ENCODE data around the gene DRC1.
A peak's percentile ranks its signal among the peaks of the same experiment; 100 is the strongest.

The DRC1 gene

GRCh38 chr2:26442301-26442700, 40.6 kb downstream of the DRC1 start:
- H3K4me1 Mint-ChIP-seq (ENCODE audit: low read depth) = no peaks in the 10 kb centered on the region
- intact Hi-C loops (cut with micrococcal nuclease) = no loop called here
- peaks cover 1% of the 10 kb centered on the region for H3K27me3 Mint-ChIP-seq
- no peak overlapping the region for H3K4me3 Mint-ChIP-seq
- H3K9me3 Mint-ChIP-seq = no peaks in the 10 kb centered on the region
- no peaks in the 10 kb centered on the region for H3K36me3 Mint-ChIP-seq (ENCODE audit: low read depth)
- H3K27ac Mint-ChIP-seq = no peak overlapping the region

DNA sequence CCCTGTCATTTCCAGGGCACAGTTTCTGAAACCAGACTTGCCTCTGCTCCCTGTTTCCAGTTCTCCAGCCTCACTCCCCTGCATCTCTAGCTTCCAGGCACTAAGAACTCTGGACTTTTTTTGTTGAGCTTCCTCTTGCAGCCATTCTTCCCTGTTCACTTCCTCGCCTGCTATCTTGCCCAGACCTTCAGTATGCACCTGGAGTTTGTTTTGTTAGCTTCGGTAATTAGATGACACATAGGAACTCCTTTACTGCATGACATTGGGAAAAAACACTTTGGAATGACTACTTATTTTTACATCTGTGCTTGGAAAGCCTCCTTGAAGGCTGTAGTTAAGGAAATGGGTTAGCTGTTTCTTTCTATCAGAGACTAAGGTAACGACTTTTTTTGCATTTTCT, 41.0 kb downstream of the DRC1 start:
- no peak overlapping the region for H3K4me3 Mint-ChIP-seq
- H3K27me3 Mint-ChIP-seq = peaks cover 1% of the 10 kb centered on the region
- H3K27ac Mint-ChIP-seq = no peak overlapping the region
- no peaks in the 10 kb centered on the region for H3K9me3 Mint-ChIP-seq
- H3K36me3 Mint-ChIP-seq (ENCODE audit: low read depth) = no peaks in the 10 kb centered on the region
- no peaks in the 10 kb centered on the region for H3K4me1 Mint-ChIP-seq (ENCODE audit: low read depth)
- intact Hi-C loops (cut with micrococcal nuclease) = no loop called here

- Mint-ChIP-seq H3K9me3 (no peaks in the 10 kb centered on the region), H3K36me3 (ENCODE audit: low read depth) (no peaks in the 10 kb centered on the region), H3K27me3 (no peaks in the 10 kb centered on the region), H3K4me1 (ENCODE audit: low read depth) (no peaks in the 10 kb centered on the region), H3K4me3 (no peak overlapping the region), H3K27ac (no peak overlapping the region)
- intact Hi-C loops (cut with micrococcal nuclease) = no loop called here
Observed at GRCh38 chr2:26444236-26444635, 42.5 kb downstream of the DRC1 start.

GRCh38 chr2:26448651-26449050, 46.9 kb downstream of the DRC1 start:
- Mint-ChIP-seq H3K9me3 (no peaks in the 10 kb centered on the region), H3K4me1 (ENCODE audit: low read depth) (peaks cover under 1% of the 10 kb centered on the region), H3K27me3 (peaks cover 4% of the 10 kb centered on the region), H3K4me3 (no peak overlapping the region), H3K36me3 (ENCODE audit: low read depth) (no peaks in the 10 kb centered on the region), H3K27ac (no peak overlapping the region)
- intact Hi-C loops (cut with micrococcal nuclease) = no loop called here

GRCh38 chr2:26449278-26450030, 47.7 kb downstream of the DRC1 start:
- peaks cover 9% of the 10 kb centered on the region for H3K4me1 Mint-ChIP-seq (ENCODE audit: low read depth)
- no peak overlapping the region for H3K4me3 Mint-ChIP-seq
- H3K27ac Mint-ChIP-seq = no peak overlapping the region
- intact Hi-C loops (cut with micrococcal nuclease) = no loop called here
- no peaks in the 10 kb centered on the region for H3K9me3 Mint-ChIP-seq
- peaks cover 7% of the 10 kb centered on the region for H3K27me3 Mint-ChIP-seq
- H3K36me3 Mint-ChIP-seq (ENCODE audit: low read depth) = no peaks in the 10 kb centered on the region

GRCh38 chr2:26450031-26450635, 48.4 kb downstream of the DRC1 start:
- peaks cover 7% of the 10 kb centered on the region for H3K27me3 Mint-ChIP-seq
- H3K27ac Mint-ChIP-seq = no peak overlapping the region

DNA sequence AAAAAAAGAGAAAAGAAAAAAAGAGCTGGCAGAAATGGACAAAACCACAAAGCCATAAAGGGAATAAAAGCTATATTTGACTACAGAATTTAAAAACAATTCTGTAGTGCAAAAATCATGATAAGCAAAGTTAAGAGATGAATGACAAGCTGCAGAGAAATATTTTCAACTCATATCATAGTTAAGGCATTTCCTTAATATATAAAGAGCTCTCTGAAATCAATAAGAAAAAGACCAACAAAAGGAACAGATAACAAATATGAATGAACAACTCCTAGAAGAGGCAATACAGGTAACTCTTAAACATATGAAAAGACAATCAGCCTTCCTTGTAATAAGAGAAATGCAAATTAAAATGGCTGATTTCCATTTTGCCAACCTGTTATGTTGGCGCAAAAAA, 50.0 kb downstream of the DRC1 start:
- H3K4me1 Mint-ChIP-seq (ENCODE audit: low read depth) = peaks cover 31% of the 10 kb centered on the region
- no peaks in the 10 kb centered on the region for H3K9me3 Mint-ChIP-seq
- H3K27me3 Mint-ChIP-seq = peaks cover 10% of the 10 kb centered on the region
- no peaks in the 10 kb centered on the region for H3K36me3 Mint-ChIP-seq (ENCODE audit: low read depth)
- intact Hi-C loops (cut with micrococcal nuclease) = no loop called here
- no peak overlapping the region for H3K4me3 Mint-ChIP-seq
- H3K27ac Mint-ChIP-seq = no peak overlapping the region

More at GRCh38 chr2:26450031-26450635, 48.4 kb downstream of the DRC1 start:
- intact Hi-C loops (cut with micrococcal nuclease) = no loop called here
- peaks cover 15% of the 10 kb centered on the region for H3K4me1 Mint-ChIP-seq (ENCODE audit: low read depth)
- no peaks in the 10 kb centered on the region for H3K36me3 Mint-ChIP-seq (ENCODE audit: low read depth)
- H3K9me3 Mint-ChIP-seq = no peaks in the 10 kb centered on the region
- no peak overlapping the region for H3K4me3 Mint-ChIP-seq

GRCh38 chr2:26453421-26454329, 52.0 kb downstream of the DRC1 start:
- intact Hi-C loops (cut with micrococcal nuclease) = no loop called here
- no peak overlapping the region for H3K27ac Mint-ChIP-seq
- H3K27me3 Mint-ChIP-seq = peaks cover 10% of the 10 kb centered on the region
- H3K9me3 Mint-ChIP-seq = no peaks in the 10 kb centered on the region
- H3K4me3 Mint-ChIP-seq = no peak overlapping the region
- peaks cover 48% of the 10 kb centered on the region for H3K4me1 Mint-ChIP-seq (ENCODE audit: low read depth)
- no peaks in the 10 kb centered on the region for H3K36me3 Mint-ChIP-seq (ENCODE audit: low read depth)

- Mint-ChIP-seq H3K27me3 (peaks cover 10% of the 10 kb centered on the region), H3K4me1 (ENCODE audit: low read depth) (peaks cover 57% of the 10 kb centered on the region), H3K27ac (no peak overlapping the region), H3K9me3 (no peaks in the 10 kb centered on the region), H3K4me3 (no peak overlapping the region), H3K36me3 (ENCODE audit: low read depth) (no peaks in the 10 kb centered on the region)
- intact Hi-C loops (cut with micrococcal nuclease) = no loop called here
Observed at GRCh38 chr2:26454561-26455001, 52.9 kb downstream of the DRC1 start.

DNA sequence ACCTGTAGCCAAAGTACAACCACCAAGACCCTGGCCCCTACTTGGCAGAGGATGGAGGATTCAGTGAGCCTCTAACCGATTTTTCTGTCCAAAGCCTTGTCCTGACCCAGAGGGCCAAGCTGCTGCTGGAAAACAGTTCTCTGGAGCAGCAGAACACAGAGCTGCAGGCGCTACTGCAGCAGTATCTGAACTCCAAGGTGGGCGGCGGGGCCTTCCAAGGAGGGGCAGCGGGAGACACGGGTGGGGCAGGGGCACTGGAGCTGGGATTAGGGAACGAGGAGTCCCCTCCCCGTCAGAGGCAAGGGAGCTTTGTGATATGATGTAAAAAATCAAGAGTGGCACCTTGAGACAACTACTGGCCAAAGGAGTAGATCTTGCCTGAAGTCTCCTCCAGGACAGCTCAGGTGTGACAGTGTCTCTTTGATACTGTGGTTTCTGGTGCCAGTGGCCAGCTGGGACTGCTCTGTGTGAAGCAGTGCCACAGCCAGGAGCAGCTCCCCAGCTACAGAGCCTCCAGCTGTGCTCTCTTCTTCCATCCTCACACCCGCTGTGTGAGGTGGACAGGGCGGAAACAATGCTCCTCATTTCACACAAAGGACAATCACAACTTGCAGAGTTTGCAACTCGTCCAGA, 53.4 kb downstream of the DRC1 start:
- Mint-ChIP-seq H3K27ac (no peak overlapping the region), H3K4me1 (ENCODE audit: low read depth) (peaks cover 62% of the 10 kb centered on the region), H3K36me3 (ENCODE audit: low read depth) (no peaks in the 10 kb centered on the region), H3K27me3 (peaks cover 10% of the 10 kb centered on the region), H3K4me3 (no peak overlapping the region), H3K9me3 (no peaks in the 10 kb centered on the region)
- intact Hi-C loops (cut with micrococcal nuclease) = no loop called here

GRCh38 chr2:26455670-26456439, 54.1 kb downstream of the DRC1 start:
- H3K27ac Mint-ChIP-seq = peak overlapping the region; percentile 30
- no peak overlapping the region for H3K4me3 Mint-ChIP-seq
- H3K36me3 Mint-ChIP-seq (ENCODE audit: low read depth) = no peaks in the 10 kb centered on the region
- H3K27me3 Mint-ChIP-seq = peaks cover 10% of the 10 kb centered on the region
- intact Hi-C loops (cut with micrococcal nuclease) = no loop called here
- H3K4me1 Mint-ChIP-seq (ENCODE audit: low read depth) = peaks cover 67% of the 10 kb centered on the region
- no peaks in the 10 kb centered on the region for H3K9me3 Mint-ChIP-seq

- no peak overlapping the region for H3K27ac Mint-ChIP-seq
- no peak overlapping the region for H3K4me3 Mint-ChIP-seq
Observed at GRCh38 chr2:26456440-26457250, 54.9 kb downstream of the DRC1 start.

More at GRCh38 chr2:26456440-26457250, 54.9 kb downstream of the DRC1 start:
- Mint-ChIP-seq H3K9me3 (no peaks in the 10 kb centered on the region), H3K27me3 (peaks cover 10% of the 10 kb centered on the region), H3K4me1 (ENCODE audit: low read depth) (peaks cover 67% of the 10 kb centered on the region), H3K36me3 (ENCODE audit: low read depth) (no peaks in the 10 kb centered on the region)
- intact Hi-C loops (cut with micrococcal nuclease) = no loop called here
